K562 (cell line): ENCODE measurements around the gene PRSS23. TPM values are rescaled to one million over a fixed set of nuclear protein-coding genes. Genes with fewer than 3 reads are reported as not detected.

Experiments
- ATAC-seq: fragments of 200-7000 bp; cut with Tn5 transposase; 3 replicates; pipeline ENCODE4 v1.9.1; 2020; ENCODE audit warnings: moderate library complexity
- BruUV-seq: library from RNA; stranded (reverse); fragments of 400-500 nt; replicated peaks from 2 replicates; lab custom pipeline; 2021; lab: Mats Ljungman, UMichigan
- CTCF ChIA-PET: fragments of 300-600 bp; formaldehyde crosslinking; extraction: SDS; loops from one replicate; lab custom pipeline; 2021; ENCODE audit warnings: low intra/inter-chr PET ratio; lab: Yijun Ruan, JAX
- POLR2A ChIA-PET: fragments of 300-600, 350-650 bp; sonication (Branson Sonifier 250); formaldehyde crosslinking; extraction: SDS; loops from one replicate; lab custom pipeline; 2021; ENCODE audit warnings: antibody characterized with exemption, inconsistent platforms; lab: Yijun Ruan, JAX
- DNase-seq, 4 experiments: peaks; one replicate each; pipeline versions ENCODE4 v3.0.0 to v3.0.0-alpha.2; 2011 to 2018; ENCODE audit warnings: low spot score in 3 of 4, mixed read lengths in 3 of 4; ENCODE audit errors: extremely low read depth in 1 of 4
- FAIRE-seq: peaks from 2 replicates; lab custom pipeline; 2011; peaks lifted over from hg19 to GRCh38; lab: Jason Lieb, UNC
- H2AFZ ChIP-seq: 2 replicates; pipeline ENCODE4 v1.6.0; 2011; ENCODE audit warnings: low read depth, low read length, control low read depth, inconsistent platforms
- H3K27ac ChIP-seq: fragments of 200-600 bp; 3 replicates; pipeline ENCODE4 v1.8.0; 2011; ENCODE audit warnings: low read depth, mild to moderate bottlenecking, control low read depth, inconsistent platforms, low read length, moderate library complexity, mixed read lengths; ENCODE audit errors: extremely low read depth
- H3K27me3 ChIP-seq, 2 experiments: fragments of 300-600 bp in 1 of 2; 2 replicates in 1 of 2; 3 replicates in 1 of 2; pipeline versions ENCODE4 v1.6.0 to v1.8.0; 2011; ENCODE audit warnings: inconsistent platforms in 2 of 2, low read length in 2 of 2, mild to moderate bottlenecking in 1 of 2, mixed read lengths in 1 of 2, moderate library complexity in 1 of 2; ENCODE audit not compliant: control insufficient read depth in 2 of 2, insufficient read depth in 2 of 2
- H3K36me3 ChIP-seq: fragments of 300-600 bp; 3 replicates; pipeline ENCODE4 v1.8.0; 2011; ENCODE audit warnings: mild to moderate bottlenecking, low read length, inconsistent platforms; ENCODE audit not compliant: control insufficient read depth, insufficient read depth
- H3K4me1 ChIP-seq, 2 experiments: fragments of 200-600 bp in 1 of 2; replicated peaks in 1 of 2; 2 replicates in 1 of 2; 3 replicates in 1 of 2; pipeline versions ENCODE4 v1.5.1 to v1.8.0; 2011; ENCODE audit warnings: inconsistent platforms in 2 of 2, low read length in 2 of 2, mild to moderate bottlenecking in 1 of 2, mixed read lengths in 1 of 2, moderate library complexity in 1 of 2; ENCODE audit not compliant: control insufficient read depth in 2 of 2, insufficient read depth in 2 of 2
- H3K4me2 ChIP-seq: 2 replicates; pipeline ENCODE4 v1.6.1; 2011; ENCODE audit warnings: low read length, control low read depth, inconsistent platforms, mixed read lengths; ENCODE audit not compliant: insufficient read depth
- H3K4me3 ChIP-seq: fragments of 200-600 bp; sonication (generic), shearing (Covaris generic); 2 replicates; pipeline ENCODE4 v1.5.1; 2016; ENCODE audit warnings: control low read depth, inconsistent platforms
- H3K79me2 ChIP-seq: fragments of 200-600 bp; 3 replicates; pipeline ENCODE4 v1.8.0; 2011; ENCODE audit warnings: low read length, inconsistent platforms; ENCODE audit not compliant: control insufficient read depth, insufficient read depth
- H3K9ac ChIP-seq, 2 experiments: 2 replicates each; pipeline versions ENCODE4 v1.6.0 to v1.6.1; 2011; ENCODE audit warnings: low read depth in 2 of 2, low read length in 2 of 2, control low read depth in 1 of 2, inconsistent platforms in 1 of 2, mild to moderate bottlenecking in 1 of 2, mixed read lengths in 1 of 2; ENCODE audit not compliant: insufficient read depth in 1 of 2
- H3K9me1 ChIP-seq: one replicate; pipeline ENCODE4 v1.6.0; 2011; ENCODE audit warnings: inconsistent platforms, mild to moderate bottlenecking, low read length, moderate library complexity; ENCODE audit not compliant: control insufficient read depth, insufficient read depth
- H3K9me3 ChIP-seq: replicated peaks from 2 replicates; pipeline ENCODE4 v1.5.1; 2011; ENCODE audit warnings: low read depth, low read length, inconsistent platforms; ENCODE audit not compliant: control insufficient read depth, insufficient read depth
- H4K20me1 ChIP-seq: replicated peaks from 2 replicates; pipeline ENCODE4 v1.6.1; 2011; ENCODE audit warnings: low read length, inconsistent platforms, mixed read lengths; ENCODE audit not compliant: control insufficient read depth, insufficient read depth
- BCL6 ChIP-seq: fragments of 250-450 bp; sonication (Bioruptor Pico); IDR thresholded peaks from 2 replicates; pipeline ENCODE4 v1.4.0; 2020
- MAFF ChIP-seq: IDR thresholded peaks from 2 replicates; pipeline ENCODE4 v1.6.1; 2012; ENCODE audit warnings: low read length, improper control_type of control experiment
- MAX ChIP-seq: sonication (generic); formaldehyde crosslinking; IDR thresholded peaks from 2 replicates; pipeline ENCODE4 v1.9.0; 2022; ENCODE audit warnings: mild to moderate bottlenecking, missing genetic modification reagents
- MCM3 ChIP-seq: fragments of 450-650 bp; IDR thresholded peaks from 2 replicates; pipeline ENCODE4 v1.6.1; 2016
- NFE2 ChIP-seq: IDR thresholded peaks from 2 replicates; pipeline ENCODE4 v1.6.1; 2014; ENCODE audit warnings: antibody characterized with exemption, low read depth
- PHF20 ChIP-seq: fragments of 450-650 bp; IDR thresholded peaks from 2 replicates; pipeline ENCODE4 v1.6.1; 2018; ENCODE audit not compliant: partially characterized antibody
- ZNF431 ChIP-seq: sonication (generic); formaldehyde crosslinking; IDR thresholded peaks from 2 replicates; pipeline ENCODE4 v1.8.0; 2022; ENCODE audit warnings: mild to moderate bottlenecking, missing genetic modification reagents
- ZNF830 ChIP-seq: fragments of 250-450 bp; sonication (Bioruptor Pico); IDR thresholded peaks from 2 replicates; pipeline ENCODE4 v1.5.0; 2021; ENCODE audit warnings: mild to moderate bottlenecking
- WGBS: fragments of 100-300 bp; shearing (Covaris generic); methylation state at CpG from one replicate; pipeline ENCODE4 v1.1.6; 2016; ENCODE audit warnings: low coverage, mixed read lengths; ENCODE audit not compliant: insufficient coverage; ENCODE audit errors: missing lambda C conversion rate; 5-methylcytosine and 5-hydroxymethylcytosine counted together
- in situ Hi-C: fragments of 300-500 bp; cut with MboI; formaldehyde crosslinking; loops from 4 replicates; pipeline ENCODE4 v1.15.0; 2018; ENCODE audit warnings: inconsistent platforms, mixed read lengths
- intact Hi-C: fragments of 100-400 bp; cut with micrococcal nuclease; formaldehyde crosslinking; loops from 2 replicates; pipeline ENCODE4 v1.14.2; 2022
- polyA plus RNA-seq, 8 experiments: library from polyadenylated mRNA; depleted of rRNA in 4 of 8; stranded (reverse) in 5 of 8; unstranded in 3 of 8; fragments of >200 nt; fragmentation: Nextera tagmentation in 2 of 8; fragmentation: Illumina TruSeq in 1 of 8; extraction: Ambion mirVana in 2 of 8; extraction: Trizol in 1 of 8; gene quantifications; 2 replicates each; pipeline versions ENCODE4 v1.2.1 to v1.2.3, GENCODE V29; 2011 to 2014; ENCODE audit warnings: inconsistent platforms in 1 of 8, missing spikeins in 1 of 8
- total RNA-seq, 7 experiments: library from RNA; depleted of rRNA in 6 of 7; stranded (reverse); fragments of >200 nt in 6 of 7; fragmentation: Illumina TruSeq in 2 of 7; extraction: Trizol in 2 of 7; gene quantifications; 2 replicates each; pipeline versions ENCODE4 v1.2.1 to v1.2.3, GENCODE V29; 2011 to 2021; ENCODE audit warnings: low replicate concordance in 1 of 7
- TF ChIP-seq, protein P1 (sequence below): sonication (generic); formaldehyde crosslinking; IDR thresholded peaks from 2 replicates; pipeline ENCODE4 v1.8.0; 2022; ENCODE audit warnings: mild to moderate bottlenecking, missing genetic modification reagents
- TF ChIP-seq, protein P2 (sequence below): fragments of 450-650 bp; IDR thresholded peaks from one replicate; pipeline ENCODE4 v1.6.1; 2018; ENCODE audit warnings: mild to moderate bottlenecking, moderate library complexity; ENCODE audit not compliant: partially characterized antibody

Gene PRSS23
- total and polyA plus RNA-seq, 9 of the 15 experiments (the other 6 are each of a cell fraction or from before 2014, with no cell fraction given), result 0.04 to 0.51 (median 0.11) TPM; not detected in 2

DNA sequence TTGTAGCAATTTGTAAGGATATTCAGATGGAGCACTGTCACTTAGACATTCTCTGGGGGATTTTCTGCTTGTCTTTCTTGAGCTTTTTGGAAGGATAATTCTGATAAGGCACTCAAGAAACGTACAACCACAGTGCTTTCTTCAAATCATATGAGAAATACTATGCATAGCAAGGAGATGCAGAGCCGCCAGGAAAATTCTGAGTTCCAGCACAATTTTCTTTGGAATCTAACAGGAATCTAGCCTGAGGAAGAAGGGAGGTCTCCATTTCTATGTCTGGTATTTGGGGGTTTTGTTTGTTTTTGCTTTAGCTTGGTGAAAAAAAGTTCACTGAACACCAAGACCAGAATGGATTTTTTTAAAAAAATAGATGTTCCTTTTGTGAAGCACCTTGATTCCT is 9.9 kb downstream of the PRSS23 start:
- DNase-seq (no peak), ATAC-seq (no peak), FAIRE-seq (no peak)
- H3K4me2 ChIP-seq, result no peak overlapping the region
- ChIA-PET POLR2A (no interaction called here), CTCF (no interaction called here)
- no peaks in the 10 kb centered on the region for H3K4me1 ChIP-seq
- 4% methylated on average over 2 of the region's 2 CpGs for WGBS
- peaks cover 4 to 18% of the 10 kb centered on the region in 2 experiments for H3K27me3 ChIP-seq
- no peaks in the 10 kb centered on the region for H3K36me3 ChIP-seq
- no peak overlapping the region for H3K9ac ChIP-seq
- BruUV-seq, result no TSS peak
- H3K4me3 ChIP-seq, result no peak overlapping the region
- no peaks in the 10 kb centered on the region for H3K9me1 ChIP-seq
- no peak for TF ChIP-seq MAX (CRISPR knock-in tag)
- TF ChIP-seq, protein P1, sequence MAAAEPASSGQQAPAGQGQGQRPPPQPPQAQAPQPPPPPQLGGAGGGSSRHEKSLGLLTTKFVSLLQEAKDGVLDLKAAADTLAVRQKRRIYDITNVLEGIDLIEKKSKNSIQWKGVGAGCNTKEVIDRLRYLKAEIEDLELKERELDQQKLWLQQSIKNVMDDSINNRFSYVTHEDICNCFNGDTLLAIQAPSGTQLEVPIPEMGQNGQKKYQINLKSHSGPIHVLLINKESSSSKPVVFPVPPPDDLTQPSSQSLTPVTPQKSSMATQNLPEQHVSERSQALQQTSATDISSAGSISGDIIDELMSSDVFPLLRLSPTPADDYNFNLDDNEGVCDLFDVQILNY, result no peak
- no peak for TF ChIP-seq ZNF830 (CRISPR knock-in tag)
- no peak for TF ChIP-seq NFE2
- TF ChIP-seq BCL6 (CRISPR knock-in tag), result no peak
- no peak for TF ChIP-seq ZNF431 (CRISPR knock-in tag)
- TF ChIP-seq MCM3, result no peak
- TF ChIP-seq PHF20, result no peak
- TF ChIP-seq, protein P2, sequence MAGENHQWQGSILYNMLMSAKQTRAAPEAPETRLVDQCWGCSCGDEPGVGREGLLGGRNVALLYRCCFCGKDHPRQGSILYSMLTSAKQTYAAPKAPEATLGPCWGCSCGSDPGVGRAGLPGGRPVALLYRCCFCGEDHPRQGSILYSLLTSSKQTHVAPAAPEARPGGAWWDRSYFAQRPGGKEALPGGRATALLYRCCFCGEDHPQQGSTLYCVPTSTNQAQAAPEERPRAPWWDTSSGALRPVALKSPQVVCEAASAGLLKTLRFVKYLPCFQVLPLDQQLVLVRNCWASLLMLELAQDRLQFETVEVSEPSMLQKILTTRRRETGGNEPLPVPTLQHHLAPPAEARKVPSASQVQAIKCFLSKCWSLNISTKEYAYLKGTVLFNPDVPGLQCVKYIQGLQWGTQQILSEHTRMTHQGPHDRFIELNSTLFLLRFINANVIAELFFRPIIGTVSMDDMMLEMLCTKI, result no peak
- TF ChIP-seq MAFF, result no peak
- no peaks in the 10 kb centered on the region for H3K79me2 ChIP-seq
- no peak overlapping the region for H3K27ac ChIP-seq
- intact Hi-C loops (no loop called here), in situ Hi-C loops (no loop called here)
- H2AFZ ChIP-seq, result no peak overlapping the region
- no peaks in the 10 kb centered on the region for H3K9me3 ChIP-seq
- no peaks in the 10 kb centered on the region for H4K20me1 ChIP-seq
